H1 (cell line): ENCODE data around the gene PTGES2. TPM values are rescaled to one million over a fixed set of nuclear protein-coding genes. Genes with fewer than 3 reads are reported as not detected.
A peak's percentile ranks its signal among the peaks of the same experiment; 100 is the strongest.

ENCODE experiments used
- CTCF ChIA-PET: fragments of 300-600 bp; sonication (Branson Sonifier 250); formaldehyde crosslinking; loops from one replicate; lab custom pipeline; 2021; ENCODE audit not compliant: partially characterized antibody; lab: Charles Lee
- POLR2A ChIA-PET: fragments of 300-600 bp; sonication (Branson Sonifier 250); formaldehyde crosslinking; loops from one replicate; lab custom pipeline; 2021; ENCODE audit warnings: inconsistent platforms; ENCODE audit not compliant: partially characterized antibody; lab: Charles Lee
- DNase-seq, 2 experiments: peaks; one replicate each; pipeline versions ENCODE4 v3.0.0 to v3.0.0-alpha.2; 2010 to 2022; ENCODE audit warnings: low spot score in 2 of 2, low read depth in 1 of 2, mixed read lengths in 1 of 2
- FAIRE-seq: peaks from 2 replicates; lab custom pipeline; 2011; peaks lifted over from hg19 to GRCh38; lab: Jason Lieb, UNC
- H2AFZ ChIP-seq: 2 replicates; pipeline ENCODE4 v1.8.1; 2012; ENCODE audit warnings: low read length, inconsistent platforms
- H2AK5ac ChIP-seq: 2 replicates; pipeline ENCODE4 v1.6.1; 2013; ENCODE audit warnings: low read depth, low read length
- H2BK120ac ChIP-seq: replicated peaks from 2 replicates; pipeline ENCODE3; 2013; ENCODE audit warnings: low read depth, low read length, inconsistent platforms
- H2BK12ac ChIP-seq: 2 replicates; pipeline ENCODE4 v1.6.1; 2013; ENCODE audit warnings: low read depth, low read length
- H2BK15ac ChIP-seq: 2 replicates; pipeline ENCODE4 v1.6.1; 2013; ENCODE audit warnings: low read length
- H2BK20ac ChIP-seq: 2 replicates; pipeline ENCODE4 v1.6.1; 2013; ENCODE audit warnings: low read length
- H2BK5ac ChIP-seq: 2 replicates; pipeline ENCODE4 v1.6.1; 2013; ENCODE audit warnings: low read depth, low read length
- H3K14ac ChIP-seq: 2 replicates; pipeline ENCODE4 v1.6.1; 2013; ENCODE audit warnings: inconsistent platforms; ENCODE audit not compliant: insufficient read length
- H3K18ac ChIP-seq: 2 replicates; pipeline ENCODE4 v1.6.1; 2013; ENCODE audit warnings: low read length; ENCODE audit errors: extremely low read depth
- H3K23ac ChIP-seq: 2 replicates; pipeline ENCODE4 v1.6.1; 2013; ENCODE audit warnings: inconsistent platforms; ENCODE audit not compliant: insufficient read length
- H3K23me2 ChIP-seq: 2 replicates; pipeline ENCODE4 v1.6.1; 2013; ENCODE audit warnings: low read depth, low read length
- H3K27ac ChIP-seq: 2 replicates; pipeline ENCODE4 v1.6.1; 2011; ENCODE audit warnings: low read depth, low read length, inconsistent platforms
- H3K27me3 ChIP-seq, 4 experiments: replicated peaks in 1 of 4; 1 replicate in 1 of 4; 2 replicates in 3 of 4; pipeline versions ENCODE4 v1.6.1 to v1.8.1; 2011 to 2013; ENCODE audit warnings: low read length in 3 of 4, mild to moderate bottlenecking in 3 of 4, inconsistent platforms in 2 of 4, mixed read lengths in 2 of 4, moderate library complexity in 1 of 4; ENCODE audit not compliant: control insufficient read depth in 3 of 4, insufficient read depth in 3 of 4; ENCODE audit errors: extremely low read depth in 1 of 4
- H3K36me3 ChIP-seq, 4 experiments: 2 replicates each; pipeline versions ENCODE4 v1.6.1 to v1.8.1; 2011 to 2013; ENCODE audit warnings: mild to moderate bottlenecking in 4 of 4, low read length in 3 of 4, moderate library complexity in 2 of 4, control low read depth in 1 of 4, inconsistent platforms in 1 of 4; ENCODE audit not compliant: insufficient read depth in 4 of 4, control insufficient read depth in 2 of 4
- H3K4ac ChIP-seq: replicated peaks from 2 replicates; pipeline ENCODE3; 2013; ENCODE audit warnings: low read length, low read depth, mixed read lengths, inconsistent platforms; ENCODE audit not compliant: insufficient read length
- H3K4me1 ChIP-seq, 4 experiments: replicated peaks in 1 of 4; 1 replicate in 1 of 4; 2 replicates in 3 of 4; pipeline versions ENCODE4 v1.6.1 to v1.8.1; 2011 to 2013; ENCODE audit warnings: low read length in 3 of 4, inconsistent platforms in 2 of 4, mixed read lengths in 1 of 4; ENCODE audit not compliant: insufficient read depth in 4 of 4, control insufficient read depth in 3 of 4
- H3K4me2 ChIP-seq, 2 experiments: 2 replicates each; pipeline versions ENCODE4 v1.6.1 to v1.8.1; 2011 to 2013; ENCODE audit warnings: low read depth in 2 of 2, low read length in 2 of 2, control low read depth in 1 of 2, inconsistent platforms in 1 of 2, mild to moderate bottlenecking in 1 of 2; ENCODE audit not compliant: insufficient read depth in 1 of 2
- H3K4me3 ChIP-seq, 4 experiments: fragments of 200-600, 300-600 bp in 1 of 4; sonication (generic), shearing (Covaris generic), sonication (Bioruptor Twin) in 1 of 4; 2 replicates each; pipeline versions ENCODE4 v1.5.1 to v1.8.1; 2011 to 2016; ENCODE audit warnings: low read length in 4 of 4, low read depth in 3 of 4, control low read depth in 2 of 4, inconsistent platforms in 2 of 4, mild to moderate bottlenecking in 2 of 4, mixed read lengths in 1 of 4, moderate library complexity in 1 of 4; ENCODE audit not compliant: insufficient read depth in 2 of 4; ENCODE audit errors: extremely low read depth in 1 of 4
- H3K56ac ChIP-seq: replicated peaks from 2 replicates; pipeline ENCODE3; 2013; ENCODE audit warnings: low read depth, mild to moderate bottlenecking, mixed read lengths, low read length, inconsistent platforms; ENCODE audit not compliant: insufficient read length
- H3K79me1 ChIP-seq: 2 replicates; pipeline ENCODE4 v1.6.1; 2013; ENCODE audit warnings: low read depth, low read length, control low read depth
- H3K79me2 ChIP-seq, 2 experiments: 2 replicates each; pipeline versions ENCODE4 v1.6.1 to v1.8.1; 2012 to 2013; ENCODE audit warnings: low read length in 2 of 2, mild to moderate bottlenecking in 2 of 2, inconsistent platforms in 1 of 2; ENCODE audit not compliant: insufficient read depth in 2 of 2, control insufficient read depth in 1 of 2
- H3K9ac ChIP-seq, 4 experiments: replicated peaks in 1 of 4; 1 replicate in 1 of 4; 2 replicates in 3 of 4; pipeline versions ENCODE4 v1.6.1 to v1.8.1; 2011 to 2013; ENCODE audit warnings: low read depth in 3 of 4, low read length in 3 of 4, control low read depth in 2 of 4, mild to moderate bottlenecking in 2 of 4, moderate library complexity in 2 of 4, inconsistent platforms in 1 of 4; ENCODE audit errors: extremely low read depth in 1 of 4
- H3K9me3 ChIP-seq, 2 experiments: 2 replicates each; pipeline versions ENCODE4 v1.6.1 to v1.8.1; 2012 to 2013; ENCODE audit warnings: mild to moderate bottlenecking in 2 of 2, moderate library complexity in 2 of 2, control low read depth in 1 of 2, inconsistent platforms in 1 of 2, low read depth in 1 of 2, low read length in 1 of 2, mixed read lengths in 1 of 2; ENCODE audit not compliant: insufficient read depth in 2 of 2
- H4K20me1 ChIP-seq, 2 experiments: replicated peaks in 1 of 2; 2 replicates each; pipeline versions ENCODE3 to v1.8.1; 2011 to 2013; ENCODE audit warnings: inconsistent platforms in 2 of 2, low read length in 2 of 2, mild to moderate bottlenecking in 1 of 2; ENCODE audit not compliant: insufficient read depth in 2 of 2, control insufficient read depth in 1 of 2
- H4K5ac ChIP-seq: 2 replicates; pipeline ENCODE4 v1.6.1; 2013; ENCODE audit warnings: low read length, low read depth, mixed read lengths, inconsistent platforms; ENCODE audit not compliant: insufficient read length
- H4K8ac ChIP-seq: 2 replicates; pipeline ENCODE4 v1.8.0; 2013; ENCODE audit warnings: mild to moderate bottlenecking, moderate library complexity, low read length, inconsistent platforms; ENCODE audit not compliant: insufficient read depth; ENCODE audit errors: extremely low read depth
- H4K91ac ChIP-seq: replicated peaks from 2 replicates; pipeline ENCODE3; 2013; ENCODE audit warnings: low read length, mixed read lengths, inconsistent platforms; ENCODE audit not compliant: insufficient read length
- ATF2 ChIP-seq: IDR thresholded peaks from 2 replicates; pipeline ENCODE4 v1.6.1; 2012; ENCODE audit warnings: low read length, inconsistent platforms
- HDAC2 ChIP-seq, 2 experiments: fragments of 300-600 bp in 1 of 2; sonication (generic) in 1 of 2; IDR thresholded peaks; 2 replicates each; pipeline ENCODE4 v1.6.1; 2011 to 2012; ENCODE audit warnings: low read depth in 2 of 2, low read length in 2 of 2, mild to moderate bottlenecking in 2 of 2, moderate library complexity in 2 of 2, borderline replicate concordance in 1 of 2, inconsistent platforms in 1 of 2
- NRF1 ChIP-seq: IDR thresholded peaks from 2 replicates; pipeline ENCODE4 v1.6.1; 2011; ENCODE audit warnings: mild to moderate bottlenecking, low read depth, low read length, improper control_type of control experiment
- RBBP5 ChIP-seq: IDR thresholded peaks from 2 replicates; pipeline ENCODE4 v1.7.1; 2012; ENCODE audit warnings: low read depth, mild to moderate bottlenecking, inconsistent platforms, low read length, moderate library complexity, borderline replicate concordance
- SRF ChIP-seq: IDR thresholded peaks from 2 replicates; pipeline ENCODE4 v1.6.1; 2011; ENCODE audit warnings: mild to moderate bottlenecking, low read depth, low read length, moderate library complexity
- TEAD4 ChIP-seq: IDR thresholded peaks from 2 replicates; pipeline ENCODE4 v1.6.1; 2012; ENCODE audit warnings: low read depth, low read length, inconsistent platforms, mixed read lengths
- WGBS, 2 experiments: shearing (Covaris generic) in 1 of 2; methylation state at CpG; one replicate each; pipeline versions ENCODE4 v1.1.6 to v1.1.7; 2013 to 2015; ENCODE audit warnings: low lambda C conversion rate in 2 of 2, mixed read lengths in 2 of 2, inconsistent platforms in 1 of 2, low coverage in 1 of 2, missing lambda C conversion rate in 1 of 2; ENCODE audit not compliant: insufficient replicate concordance in 2 of 2, insufficient coverage in 1 of 2, insufficient read length in 1 of 2; ENCODE audit errors: extremely low coverage in 1 of 2, missing lambda C conversion rate in 1 of 2; 5-methylcytosine and 5-hydroxymethylcytosine counted together
- polyA plus RNA-seq, 7 experiments: library from polyadenylated mRNA; depleted of rRNA in 3 of 7; stranded (reverse) in 5 of 7; unstranded in 2 of 7; fragments of >200 nt in 5 of 7; fragments of 200-250 nt in 2 of 7; gene quantifications; 1 replicate in 5 of 7; 2 replicates in 1 of 7; 4 replicates in 1 of 7; pipeline versions ENCODE4 v1.2.1 to v1.2.3, GENCODE V29; 2011 to 2013; ENCODE audit warnings: missing spikeins in 2 of 7, mixed read lengths in 2 of 7
- total RNA-seq: library from RNA; stranded (reverse); fragmentation: NEBNext Ultra II Directional; extraction: Animal tissue kit (Norgen Biotek cat#: 25700); gene quantifications from 2 replicates; pipeline ENCODE4 v1.2.1, GENCODE V29; 2021
- TF ChIP-seq, protein P1 (sequence below): IDR thresholded peaks from 2 replicates; pipeline ENCODE4 v1.6.1; 2011; ENCODE audit warnings: low read length, improper control_type of control experiment

PTGES2 gene
- total and polyA plus RNA-seq, 2 of the 8 experiments (the other 6 are each of a cell fraction or from before 2014, with no cell fraction given), result 80.7 to 81.2 TPM

DNA sequence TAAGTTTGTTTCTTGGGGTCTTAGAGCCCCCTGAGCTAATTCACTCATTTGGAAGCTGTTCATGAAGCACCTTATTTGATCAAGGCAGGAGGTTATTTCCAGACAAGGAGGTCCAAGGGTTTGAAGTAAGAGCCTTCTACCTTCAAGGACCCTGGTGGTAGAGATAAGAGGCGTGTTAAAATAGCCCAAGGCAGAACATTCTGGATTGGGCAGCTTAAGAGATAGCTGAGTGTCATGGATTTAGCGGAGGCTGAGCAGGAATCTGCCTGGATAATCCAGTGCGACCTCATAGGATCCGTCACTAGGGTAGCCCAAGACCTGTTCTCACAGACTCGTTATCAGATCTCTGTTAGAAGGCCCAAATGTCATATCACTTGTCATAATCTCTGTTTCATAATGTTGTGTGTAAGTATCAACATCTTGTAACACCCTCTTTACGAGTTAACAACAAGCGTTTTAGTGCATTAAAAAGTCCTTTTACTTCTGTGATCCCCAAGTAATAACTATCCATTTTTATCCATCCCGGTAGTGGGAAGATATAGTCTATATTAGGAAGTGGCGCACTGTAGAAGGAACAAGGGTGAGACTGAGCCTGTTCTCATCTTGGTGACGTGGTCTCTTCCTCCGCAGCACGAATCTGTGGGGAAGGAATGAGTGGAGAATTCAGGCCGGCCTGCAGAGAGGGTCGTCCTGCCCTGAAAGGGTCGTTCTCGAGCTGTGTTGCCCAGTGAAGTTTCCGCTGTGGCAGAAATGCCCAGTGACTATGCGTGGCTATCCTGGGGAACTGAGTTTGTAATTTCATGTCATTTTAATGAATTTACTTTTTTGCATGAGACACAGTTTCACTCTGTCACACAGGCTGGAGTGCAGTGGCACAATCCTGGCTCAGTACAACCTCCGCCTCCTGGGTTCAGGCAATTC is 30.7 kb downstream of the PTGES2 start:
- Histone ChIP-seq H2BK12ac (peak overlapping the region; percentile 91; the same call in 1 of the 2 replicates), H3K4me1 (peaks cover 11 to 28% (median 22%) of the 10 kb centered on the region in 4 experiments), H3K4ac (no peak overlapping the region), H4K20me1 (peaks cover 6 to 23% of the 10 kb centered on the region in 2 experiments), H3K27me3 (no peaks in the 10 kb centered on the region), H3K4me3 (no peak overlapping the region), H3K56ac (no peak overlapping the region), H3K23ac (no peak overlapping the region), H3K27ac (peak overlapping the region; percentile 59; the same call in 1 of the 2 replicates), H3K79me1 (peaks cover 27% of the 10 kb centered on the region), H3K9me3 (no peaks in the 10 kb centered on the region), H4K5ac (no peak overlapping the region), H3K9ac (no peak overlapping the region), H3K79me2 (peaks cover 0 to 36% of the 10 kb centered on the region in 2 experiments; a peak in 2 of 4 replicates), H3K23me2 (peaks cover 9% of the 10 kb centered on the region), H3K18ac (no peak overlapping the region), H2BK5ac (peak overlapping the region; percentile 94; the same call in 1 of the 2 replicates), H4K8ac (peak overlapping the region; percentile 8), H4K91ac (no peak overlapping the region), H2BK15ac (no peak overlapping the region), H2AK5ac (peak overlapping the region; percentile 4; the same call in 1 of the 2 replicates), H2BK120ac (no peak overlapping the region), H2AFZ (no peak overlapping the region), H3K36me3 (peaks cover 2 to 7% (median 4%) of the 10 kb centered on the region in 4 experiments; a peak in 6 of 8 replicates), H2BK20ac (no peak overlapping the region), H3K14ac (no peak overlapping the region), H3K4me2 (peak overlapping the region in 1 of 2 experiments; percentile 93; a peak in 1 of 4 replicates)
- DNase-seq (no peak), FAIRE-seq (no peak)
- CTCF ChIA-PET, result interaction anchor here (1.0 to 10.5 kb wide), 8 partner anchors 9 to 154 kb away, joined by 3 to 114 read pairs (median 6); no protein-coding TSS in a partner anchor
- WGBS, 2 experiments, result 82% methylated on average over 19 of the region's 19 CpGs; no CpG with 5 or more reads in 1 of the 2 experiments
- POLR2A ChIA-PET, result interaction anchor here (1.3 to 12.1 kb wide), 6 partner anchors 10 to 63 kb away, joined by 3 to 119 read pairs (median 10); partner anchors contain the start of gene BBLN
- TF ChIP-seq RBBP5 (no peak), SRF (no peak), TEAD4 (no peak), HDAC2 (IDR thresholded peaks at IDR 0.05; ENCODE audit: borderline replicate concordance in 1 of 2, low read depth in 2 of 2, low read length in 2 of 2) (no peak), ATF2 (no peak), NRF1 (no peak)
- TF ChIP-seq, protein P1, sequence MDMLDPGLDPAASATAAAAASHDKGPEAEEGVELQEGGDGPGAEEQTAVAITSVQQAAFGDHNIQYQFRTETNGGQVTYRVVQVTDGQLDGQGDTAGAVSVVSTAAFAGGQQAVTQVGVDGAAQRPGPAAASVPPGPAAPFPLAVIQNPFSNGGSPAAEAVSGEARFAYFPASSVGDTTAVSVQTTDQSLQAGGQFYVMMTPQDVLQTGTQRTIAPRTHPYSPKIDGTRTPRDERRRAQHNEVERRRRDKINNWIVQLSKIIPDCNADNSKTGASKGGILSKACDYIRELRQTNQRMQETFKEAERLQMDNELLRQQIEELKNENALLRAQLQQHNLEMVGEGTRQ, result no peak
